ENCODE results near the gene TMEM150A. TPM values are rescaled to one million over a fixed set of nuclear protein-coding genes. Genes with fewer than 3 reads are reported as not detected.

TMEM150A gene
- total RNA-seq, 1 donor from 2014 or later, result 31.5 TPM

- Histone ChIP-seq H3K27me3 (no peaks in the 10 kb centered on the region), H3K9me3 (no peaks in the 10 kb centered on the region), H3K4me1 (peaks cover 5% of the 10 kb centered on the region), H3K27ac (no peak overlapping the region), H3K36me3 (peaks cover 90% of the 10 kb centered on the region), H3K4me3 (no peak overlapping the region)
- ATAC-seq, result no peak
- DNase-seq, result no peak
- intact Hi-C loops (cut with DNase I), result no loop called here
- no peak for TF ChIP-seq CTCF (IDR thresholded peaks at IDR 0.05)
Measured at GRCh38 chr2:85553184-85553583, 49.3 kb downstream of the TMEM150A start.

- peaks cover 92% of the 10 kb centered on the region for H3K36me3 ChIP-seq
- ATAC-seq (peak; percentile 93), DNase-seq (peak; percentile 82)
- no peak overlapping the region for H3K27ac ChIP-seq
- H3K4me1 ChIP-seq, result peaks cover 5% of the 10 kb centered on the region
- peak; percentile 96 for TF ChIP-seq CTCF (IDR thresholded peaks at IDR 0.05)
- H3K27me3 ChIP-seq, result no peaks in the 10 kb centered on the region
- intact Hi-C loops (cut with DNase I), result no loop called here
- H3K4me3 ChIP-seq, result no peak overlapping the region
- no peaks in the 10 kb centered on the region for H3K9me3 ChIP-seq
Measured at GRCh38 chr2:85551698-85552678, 50.5 kb downstream of the TMEM150A start.

GRCh38 chr2:85550486-85550885 lies 52.0 kb downstream of the TMEM150A start:
- peaks cover 97% of the 10 kb centered on the region for H3K36me3 ChIP-seq
- DNase-seq (no peak), ATAC-seq (no peak)
- no peaks in the 10 kb centered on the region for H3K9me3 ChIP-seq
- no peak for TF ChIP-seq CTCF (IDR thresholded peaks at IDR 0.05)
- H3K27me3 ChIP-seq, result no peaks in the 10 kb centered on the region
- H3K4me3 ChIP-seq, result no peak overlapping the region
- no peak overlapping the region for H3K27ac ChIP-seq
- intact Hi-C loops (cut with DNase I), result no loop called here
- peaks cover 5% of the 10 kb centered on the region for H3K4me1 ChIP-seq

GRCh38 chr2:85549826-85550225 lies 52.7 kb downstream of the TMEM150A start:
- Histone ChIP-seq H3K36me3 (peaks cover 97% of the 10 kb centered on the region), H3K27ac (no peak overlapping the region), H3K9me3 (no peaks in the 10 kb centered on the region), H3K4me1 (peaks cover 5% of the 10 kb centered on the region), H3K27me3 (no peaks in the 10 kb centered on the region), H3K4me3 (no peak overlapping the region)
- intact Hi-C loops (cut with DNase I), result no loop called here
- no peak for TF ChIP-seq CTCF (IDR thresholded peaks at IDR 0.05)
- DNase-seq, result no peak
- ATAC-seq, result no peak

- peaks cover 5% of the 10 kb centered on the region for H3K4me1 ChIP-seq
Measured at GRCh38 chr2:85549095-85549494, 53.4 kb downstream of the TMEM150A start.

More at GRCh38 chr2:85549095-85549494, 53.4 kb downstream of the TMEM150A start:
- TF ChIP-seq CTCF (IDR thresholded peaks at IDR 0.05), result no peak
- Histone ChIP-seq H3K27ac (peak overlapping the region; percentile 20), H3K9me3 (no peaks in the 10 kb centered on the region), H3K36me3 (peaks cover 97% of the 10 kb centered on the region), H3K27me3 (no peaks in the 10 kb centered on the region), H3K4me3 (no peak overlapping the region)
- no peak for DNase-seq
- ATAC-seq, result no peak
- intact Hi-C loops (cut with DNase I), result no loop called here

Measured in upper lobe of right lung (tissue), 1 donor.